ENCODE results near the gene RECQL5.

RECQL5 gene

GRCh38 chr17:75666959-75667790, at the start of gene RECQL5, which contains the start of gene SAP30BP:
Gene RECQL5, minus strand, starts transcription at chr17:75667154. Its CDS starts 597 bp downstream, at chr17:75666557.
Gene SAP30BP, plus strand, starts transcription at chr17:75667338. Its CDS starts 35 bp downstream, at chr17:75667373.
- FAIRE-seq, result peak; percentile 97

GRCh38 chr17:75712446-75712845, 45.5 kb upstream of the RECQL5 start:
- no peak for FAIRE-seq

- no peak for FAIRE-seq
Measured at GRCh38 chr17:75707079-75707571, 40.2 kb upstream of the RECQL5 start.

GRCh38 chr17:75706042-75706728, 39.2 kb upstream of the RECQL5 start:
- no peak for FAIRE-seq

GRCh38 chr17:75704963-75705875, 38.3 kb upstream of the RECQL5 start:
- FAIRE-seq, result no peak

- no peak for FAIRE-seq
Measured at GRCh38 chr17:75703591-75703990, 36.6 kb upstream of the RECQL5 start.

GRCh38 chr17:75703191-75703590, 36.2 kb upstream of the RECQL5 start:
- no peak for FAIRE-seq

GRCh38 chr17:75701288-75701687, 34.3 kb upstream of the RECQL5 start:
- no peak for FAIRE-seq

GRCh38 chr17:75698659-75699058, 31.7 kb upstream of the RECQL5 start:
- no peak for FAIRE-seq

- FAIRE-seq, result no peak
Measured at GRCh38 chr17:75697651-75698291, 30.8 kb upstream of the RECQL5 start.

- no peak for FAIRE-seq
Measured at GRCh38 chr17:75695830-75696271, 28.9 kb upstream of the RECQL5 start.

GRCh38 chr17:75695141-75695829, 28.3 kb upstream of the RECQL5 start:
- no peak for FAIRE-seq

- FAIRE-seq, result no peak
Measured at GRCh38 chr17:75694536-75694935, 27.6 kb upstream of the RECQL5 start.

GRCh38 chr17:75693500-75694481, 26.8 kb upstream of the RECQL5 start:
- FAIRE-seq, result no peak

GRCh38 chr17:75692976-75693375, 26.0 kb upstream of the RECQL5 start:
- no peak for FAIRE-seq

GRCh38 chr17:75691801-75692626, 25.1 kb upstream of the RECQL5 start:
- FAIRE-seq, result no peak

GRCh38 chr17:75691371-75691791, 24.4 kb upstream of the RECQL5 start:
- no peak for FAIRE-seq

- no peak for FAIRE-seq
Measured at GRCh38 chr17:75689441-75689873, 22.5 kb upstream of the RECQL5 start.

GRCh38 chr17:75688209-75688825, 21.4 kb upstream of the RECQL5 start:
- no peak for FAIRE-seq
